GM08714 (cell line): ENCODE results near the gene GUSB.

Experiments used
- H3K4me3 ChIP-seq: fragments of 200-500 bp; sonication (Bioruptor generic); 2 replicates; pipeline ENCODE4 v1.5.1; 2014; ENCODE audit warnings: mild to moderate bottlenecking, low read length, inconsistent platforms
- ZNF274 ChIP-seq: IDR thresholded peaks from 2 replicates; pipeline ENCODE4 v1.6.1; 2012; ENCODE audit warnings: mild to moderate bottlenecking, low read depth, low read length

The GUSB gene

GRCh38 chr7:65925040-65925439 is 57.0 kb downstream of the GUSB start:
- H3K4me3 ChIP-seq, result no peak overlapping the region
- no peak for TF ChIP-seq ZNF274

GRCh38 chr7:65924193-65924592 is 57.8 kb downstream of the GUSB start:
- no peak for TF ChIP-seq ZNF274
- H3K4me3 ChIP-seq, result no peak overlapping the region

GRCh38 chr7:65923316-65923715 is 58.7 kb downstream of the GUSB start:
- H3K4me3 ChIP-seq, result no peak overlapping the region
- no peak for TF ChIP-seq ZNF274

- no peak for TF ChIP-seq ZNF274
Observed at GRCh38 chr7:65915921-65916657, 65.9 kb downstream of the GUSB start.

GRCh38 chr7:65912237-65912636 is 69.8 kb downstream of the GUSB start:
- no peak for TF ChIP-seq ZNF274
- no peak overlapping the region for H3K4me3 ChIP-seq

More at GRCh38 chr7:65915921-65916657, 65.9 kb downstream of the GUSB start:
- no peak overlapping the region for H3K4me3 ChIP-seq
